Testis (tissue), 2 donors: Measurements from ENCODE around the gene PAPOLG.

Experiments used
- CTCF ChIP-seq, 3 experiments: fragments of 450-650 bp in 2 of 3; fragments of 200-600 bp in 1 of 3; sonication (generic) in 1 of 3; IDR thresholded peaks; one replicate each; pipeline ENCODE4 v1.5.1; 2016 to 2019; ENCODE audit warnings: antibody characterized with exemption in 3 of 3, mild to moderate bottlenecking in 2 of 3, moderate library complexity in 1 of 3
- POLR2A ChIP-seq: fragments of 450-650 bp; IDR thresholded peaks from one replicate; pipeline ENCODE4 v1.6.1; 2017; ENCODE audit warnings: antibody characterized with exemption, mild to moderate bottlenecking, moderate library complexity

DNA sequence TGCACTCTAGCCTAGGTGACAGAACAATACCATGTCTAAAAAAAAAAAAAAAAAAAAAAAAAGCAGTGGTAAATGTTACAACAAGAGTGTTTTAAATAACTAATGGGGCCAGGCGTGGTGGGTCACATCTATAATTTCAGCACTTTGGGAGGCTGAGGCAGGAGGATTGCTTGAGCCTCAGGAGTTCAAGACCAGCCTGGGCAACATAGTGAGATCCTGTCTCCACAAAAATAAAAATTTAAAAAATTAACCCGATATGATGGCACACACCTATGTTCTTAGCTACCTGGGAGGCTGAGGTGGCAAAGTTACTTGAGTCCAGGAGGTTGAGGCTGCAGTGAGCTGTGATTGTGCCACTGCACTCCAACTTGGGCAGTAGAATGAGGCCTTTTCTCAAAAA, 37.1 kb downstream of the PAPOLG start:
- TF ChIP-seq CTCF (IDR thresholded peaks at IDR 0.05) (no peak), POLR2A (no peak)
